Naive thymus-derived CD8-positive, alpha-beta T cell (primary cell): Measurements from ENCODE around the gene SENP8. TPM values are rescaled to one million over a fixed set of nuclear protein-coding genes. Genes with fewer than 3 reads are reported as not detected.
"Not testable (repeated sequence)": the region's sequence is repeated elsewhere in the genome, so short reads cannot be mapped to it uniquely, and the experiment has no call there.

Experiments used
- ATAC-seq, 2 donors: fragments of 150-1000 bp; cut with Tn5 transposase in 1 of 2; sonication (Bioruptor Pico), chemical (Tn5 transposase) in 1 of 2; 1 replicate in 1 of 2; 2 replicates in 1 of 2; pipeline ENCODE4 v1.10.0; 2021; ENCODE audit warnings: mild to moderate bottlenecking in 2 of 2, moderate library complexity in 2 of 2
- POLR2A ChIA-PET: fragments of 350-600 bp; sonication (Branson Sonifier 250); formaldehyde crosslinking; loops from one replicate; lab custom pipeline; 2021; ENCODE audit warnings: antibody characterized with exemption; lab: Charles Lee
- DNase-seq, 10 donors: peaks; one replicate each; pipeline versions ENCODE4 v3.0.0 to v3.0.0-alpha.2; 2020 to 2022
- H3K27ac Mint-ChIP-seq, 10 donors: one replicate each; pipeline ENCODE4 v1.8.0; 2020 to 2022; ENCODE audit warnings: mild to moderate bottlenecking in 10 of 10, mixed read lengths in 10 of 10, moderate library complexity in 4 of 10, inconsistent platforms in 1 of 10
- H3K27me3 Mint-ChIP-seq, 5 donors: one replicate each; pipeline ENCODE4 v1.8.0; 2021 to 2022; ENCODE audit warnings: mixed read lengths in 5 of 5
- H3K36me3 Mint-ChIP-seq, 3 donors: one replicate each; pipeline ENCODE4 v1.8.0; 2020 to 2022; ENCODE audit warnings: mixed read lengths in 3 of 3, mild to moderate bottlenecking in 2 of 3, inconsistent platforms in 1 of 3
- H3K4me1 Mint-ChIP-seq, 4 donors: one replicate each; pipeline ENCODE4 v1.8.0; 2021 to 2022; ENCODE audit warnings: mixed read lengths in 4 of 4
- H3K4me3 Mint-ChIP-seq, 10 donors: one replicate each; pipeline ENCODE4 v1.8.0; 2020 to 2022; ENCODE audit warnings: mild to moderate bottlenecking in 10 of 10, mixed read lengths in 10 of 10, moderate library complexity in 6 of 10, inconsistent platforms in 1 of 10
- H3K9me3 Mint-ChIP-seq, 9 donors: one replicate each; pipeline ENCODE4 v1.8.0; 2020 to 2022; ENCODE audit warnings: mixed read lengths in 9 of 9, mild to moderate bottlenecking in 3 of 9, inconsistent platforms in 1 of 9, moderate library complexity in 1 of 9
- polyA plus RNA-seq, 3 donors: library from polyadenylated mRNA; unstranded; fragments of 300-500 nt; fragmentation: Illumina TruSeq; gene quantifications; one replicate each; pipeline ENCODE4 v1.2.3, GENCODE V29; 2021
- total RNA-seq, 8 experiments: library from RNA in 2 of 8; stranded (reverse) in 2 of 8; gene quantifications; one replicate each; pipeline ENCODE4 v1.2.3 and lab custom pipeline; 2021 to 2026

The SENP8 gene
- total and polyA plus RNA-seq, 5 experiments from 2014 or later = 0.41 to 2.2 (median 1.4) TPM

DNA sequence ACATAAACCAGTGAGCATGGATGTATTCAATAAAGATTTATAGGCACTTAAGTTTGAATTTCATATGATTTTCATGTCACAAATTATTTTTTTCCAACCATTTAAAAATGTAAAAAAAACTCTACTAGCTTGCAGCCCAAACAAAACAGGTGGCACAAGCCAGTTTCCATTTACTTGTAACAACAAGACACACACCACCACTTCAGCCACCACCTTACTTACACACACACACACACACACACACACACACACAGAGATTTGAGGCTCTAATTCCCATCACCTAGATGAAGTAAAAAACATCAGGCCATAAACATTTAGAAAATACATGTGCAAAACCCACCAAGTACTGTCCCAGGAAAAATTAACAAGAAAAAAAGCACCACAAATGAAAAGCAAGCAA lies 25.5 kb upstream of the SENP8 start:
- no peak overlapping the region for H3K4me3 Mint-ChIP-seq
- H3K27ac Mint-ChIP-seq = peak overlapping the region in 1 of 10 donors; percentile 72
- no peak for DNase-seq
- peaks cover 5 to 22% (median 16%) of the 10 kb centered on the region in 3 donors for H3K36me3 Mint-ChIP-seq
- no peaks in the 10 kb centered on the region for H3K9me3 Mint-ChIP-seq
- ATAC-seq = no peak
- POLR2A ChIA-PET = no interaction called here
- H3K27me3 Mint-ChIP-seq = no peaks in the 10 kb centered on the region
- H3K4me1 Mint-ChIP-seq = peaks cover 3 to 14% (median 6%) of the 10 kb centered on the region in 4 donors

DNA sequence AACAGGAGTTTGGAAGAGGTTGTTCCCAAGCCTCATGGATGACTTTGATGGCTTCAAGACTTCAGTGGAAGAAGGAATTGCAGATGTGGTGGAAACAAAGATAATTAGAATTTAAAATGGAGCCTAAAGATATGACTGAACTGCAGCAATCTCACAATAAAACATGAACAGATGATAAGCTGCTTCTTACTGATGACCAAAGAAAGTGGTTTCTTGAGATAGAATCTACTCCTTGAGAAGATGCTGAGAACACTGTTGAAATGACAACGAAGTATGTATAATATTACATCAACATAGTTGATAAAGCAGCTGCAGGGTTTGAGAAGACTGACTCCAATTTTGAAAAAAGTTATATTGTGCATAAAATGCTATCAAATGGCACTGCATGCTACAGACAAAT lies 21.4 kb upstream of the SENP8 start:
- H3K36me3 Mint-ChIP-seq = peaks cover 5 to 11% (median 11%) of the 10 kb centered on the region in 3 donors
- H3K9me3 Mint-ChIP-seq = no peaks in the 10 kb centered on the region
- ATAC-seq = no peak
- H3K27me3 Mint-ChIP-seq = no peaks in the 10 kb centered on the region
- no peak for DNase-seq
- peaks cover 0 to 14% (median 4%) of the 10 kb centered on the region in 4 donors for H3K4me1 Mint-ChIP-seq
- no peak overlapping the region for H3K4me3 Mint-ChIP-seq
- H3K27ac Mint-ChIP-seq = no peak overlapping the region
- POLR2A ChIA-PET = no interaction called here

DNA sequence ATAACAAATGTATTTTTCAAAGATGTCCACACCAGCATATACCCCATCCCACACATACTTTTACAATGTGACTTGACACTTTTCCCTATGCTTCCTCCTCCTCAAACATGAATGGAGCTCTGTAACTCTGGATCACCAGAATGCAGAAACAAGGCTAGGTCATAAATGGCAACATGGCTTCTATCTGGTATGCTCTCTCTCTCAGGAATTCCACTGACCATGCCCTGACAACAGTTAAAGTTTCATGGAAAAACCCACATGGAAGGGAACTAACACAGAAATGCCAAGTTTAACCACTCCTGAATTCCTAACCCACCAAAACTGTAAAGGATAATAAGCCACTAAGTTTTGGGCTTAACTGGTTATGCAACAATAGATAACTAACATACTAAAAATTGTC lies 20.2 kb upstream of the SENP8 start:
- Mint-ChIP-seq H3K4me3 (no peak overlapping the region), H3K27me3 (no peaks in the 10 kb centered on the region), H3K27ac (no peak overlapping the region), H3K9me3 (no peaks in the 10 kb centered on the region), H3K36me3 (peaks cover 5 to 11% (median 7%) of the 10 kb centered on the region in 3 donors), H3K4me1 (peaks cover 2 to 11% (median 8%) of the 10 kb centered on the region in 4 donors)
- ATAC-seq (no peak), DNase-seq (no peak)
- POLR2A ChIA-PET = interaction anchor here (0.6 kb wide), 1 partner anchor 46 kb away, joined by 4 read pairs; no protein-coding TSS in a partner anchor

DNA sequence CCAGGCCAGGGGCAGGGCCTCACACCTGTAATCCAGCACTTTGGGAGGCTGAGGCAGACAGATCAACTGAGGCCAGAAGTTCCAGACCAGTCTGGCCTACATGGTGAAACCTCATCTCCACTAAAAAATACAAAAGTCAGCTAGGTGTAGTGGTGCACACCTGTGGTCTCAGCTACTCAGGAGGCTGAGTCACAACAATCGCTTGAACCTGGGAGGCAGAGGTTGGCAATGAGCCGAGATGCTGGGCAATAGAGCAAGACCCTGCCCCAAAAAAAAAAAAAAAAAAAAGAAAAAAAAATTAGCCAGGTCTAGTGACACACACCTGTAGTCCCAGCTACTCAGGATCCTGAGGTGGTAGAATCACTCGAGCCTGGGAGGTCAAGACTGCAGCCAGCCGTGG lies 19.0 kb upstream of the SENP8 start:
- Mint-ChIP-seq H3K4me3 (no peak overlapping the region), H3K27ac (no peak overlapping the region), H3K9me3 (no peaks in the 10 kb centered on the region), H3K27me3 (no peaks in the 10 kb centered on the region), H3K4me1 (peaks cover 9 to 22% (median 12%) of the 10 kb centered on the region in 4 donors), H3K36me3 (peaks cover 5 to 14% (median 7%) of the 10 kb centered on the region in 3 donors)
- POLR2A ChIA-PET = no interaction called here
- no peak for DNase-seq
- no peak for ATAC-seq

DNA sequence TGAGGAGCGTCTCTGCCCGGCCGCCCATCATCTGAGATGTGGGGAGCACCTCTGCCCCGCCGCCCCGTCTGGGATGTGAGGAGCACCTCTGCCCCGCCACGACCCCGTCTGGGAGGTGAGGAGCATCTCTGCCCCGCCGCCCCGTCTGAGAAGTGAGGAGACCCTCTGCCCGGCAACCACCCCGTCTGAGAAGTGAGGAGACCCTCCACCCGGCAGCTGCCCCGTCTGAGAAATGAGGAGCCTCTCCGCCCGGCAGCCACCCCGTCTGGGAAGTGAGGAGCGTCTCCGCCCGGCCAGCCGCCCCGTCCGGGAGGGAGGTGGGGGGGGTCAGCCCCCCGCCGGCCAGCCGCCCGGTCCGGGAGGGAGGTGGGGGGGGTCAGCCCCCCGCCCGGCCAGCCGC lies 17.7 kb upstream of the SENP8 start:
- H3K9me3 Mint-ChIP-seq, H3K27me3 Mint-ChIP-seq, H3K27ac Mint-ChIP-seq, ATAC-seq, DNase-seq, H3K4me3 Mint-ChIP-seq, POLR2A ChIA-PET: not testable (repeated sequence)
- Mint-ChIP-seq H3K4me1 (peaks cover 7 to 30% (median 18%) of the 10 kb centered on the region in 4 donors), H3K36me3 (peaks cover 5 to 10% (median 7%) of the 10 kb centered on the region in 3 donors)

DNA sequence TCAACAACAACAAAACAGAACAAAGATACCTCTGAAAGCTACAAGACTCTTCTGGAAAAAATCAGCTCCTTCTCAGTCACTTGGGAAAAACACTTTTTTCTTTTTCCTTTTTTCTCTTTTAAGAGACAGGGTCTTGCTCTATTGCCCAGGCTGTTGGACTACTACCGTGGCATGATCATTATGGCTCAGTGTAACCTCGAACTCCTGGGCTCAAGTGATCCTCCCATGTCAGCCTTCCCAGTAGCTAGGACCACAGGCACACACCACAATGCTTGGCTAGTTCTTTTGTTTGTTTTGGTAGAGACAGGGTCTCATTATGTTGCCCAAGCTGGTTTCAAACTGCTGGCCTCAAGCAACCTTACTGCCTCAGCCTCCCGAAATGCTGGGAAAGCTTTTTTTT lies 13.1 kb upstream of the SENP8 start:
- DNase-seq (no peak), ATAC-seq (no peak)
- POLR2A ChIA-PET = no interaction called here
- Mint-ChIP-seq H3K9me3 (no peaks in the 10 kb centered on the region), H3K4me3 (no peak overlapping the region), H3K4me1 (peaks cover 4 to 30% (median 20%) of the 10 kb centered on the region in 4 donors), H3K27me3 (no peaks in the 10 kb centered on the region), H3K36me3 (peaks cover 0 to 3% (median 0%) of the 10 kb centered on the region in 3 donors), H3K27ac (no peak overlapping the region)

DNA sequence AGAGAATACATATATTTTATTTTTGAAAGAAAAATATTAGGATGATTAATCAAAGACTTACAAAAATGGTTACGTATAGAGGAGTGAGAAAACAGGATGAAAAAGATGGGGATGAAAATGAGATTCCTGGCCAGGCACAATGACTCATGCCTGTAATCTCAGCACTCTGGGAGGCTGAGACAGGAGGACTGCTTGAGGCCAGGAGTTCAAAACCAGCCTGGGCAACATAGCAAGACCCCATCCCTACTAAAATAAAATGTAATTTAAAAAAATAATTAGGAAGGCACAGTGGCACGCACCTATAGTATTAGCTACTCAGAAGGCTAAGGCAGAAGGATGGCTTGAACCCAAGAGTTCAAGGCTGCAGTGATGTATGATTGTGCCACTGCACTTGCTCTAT lies 12.1 kb upstream of the SENP8 start:
- Mint-ChIP-seq H3K27ac (no peak overlapping the region), H3K27me3 (no peaks in the 10 kb centered on the region), H3K9me3 (no peaks in the 10 kb centered on the region), H3K4me1 (peaks cover 4 to 30% (median 24%) of the 10 kb centered on the region in 4 donors), H3K36me3 (peaks cover 0 to 3% (median 0%) of the 10 kb centered on the region in 3 donors), H3K4me3 (no peak overlapping the region)
- ATAC-seq (no peak), DNase-seq (no peak)
- POLR2A ChIA-PET = no interaction called here

DNA sequence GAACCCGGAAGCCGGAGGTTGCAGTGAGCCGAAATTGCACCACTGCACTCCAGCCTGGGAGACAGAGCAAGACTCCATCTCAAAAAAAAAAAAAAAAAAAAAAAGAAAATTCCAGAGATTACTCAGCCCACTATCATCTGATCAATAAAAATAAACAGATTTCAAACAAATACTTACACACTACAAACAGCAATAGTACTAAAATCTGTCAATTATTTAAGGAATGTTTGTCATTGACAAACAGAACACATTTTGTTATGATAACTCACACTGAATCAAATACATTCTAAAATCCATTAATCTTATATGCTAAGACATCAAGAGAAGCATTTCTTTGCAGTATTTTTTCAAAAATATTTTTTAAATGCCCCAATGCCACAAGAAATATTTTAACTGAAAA lies 7.8 kb upstream of the SENP8 start:
- Mint-ChIP-seq H3K36me3 (no peaks in the 10 kb centered on the region), H3K9me3 (no peaks in the 10 kb centered on the region), H3K27ac (no peak overlapping the region), H3K4me3 (no peak overlapping the region), H3K4me1 (peaks cover 14 to 29% (median 22%) of the 10 kb centered on the region in 4 donors), H3K27me3 (no peaks in the 10 kb centered on the region)
- no peak for ATAC-seq
- no peak for DNase-seq
- POLR2A ChIA-PET = no interaction called here

DNA sequence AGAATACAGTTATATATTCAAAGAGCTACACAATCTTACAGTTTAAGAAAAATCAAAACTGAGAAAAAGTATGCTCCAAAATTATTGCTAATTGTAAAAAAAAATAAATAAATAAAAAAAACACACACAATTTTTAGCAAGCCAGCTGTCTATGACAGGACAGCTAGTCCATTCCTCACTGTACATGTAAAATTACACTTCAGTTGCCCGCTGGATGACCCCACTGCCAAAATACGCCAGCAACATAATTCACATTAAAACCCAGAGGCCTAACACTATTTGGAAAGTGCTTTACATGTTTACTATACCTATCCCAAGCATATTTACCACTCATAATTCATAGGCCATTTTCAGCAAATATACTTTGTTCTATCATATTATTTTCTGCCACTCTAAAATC lies 6.1 kb upstream of the SENP8 start:
- DNase-seq = no peak
- Mint-ChIP-seq H3K27ac (no peak overlapping the region), H3K4me1 (peaks cover 23 to 44% (median 35%) of the 10 kb centered on the region in 4 donors), H3K36me3 (no peaks in the 10 kb centered on the region), H3K27me3 (no peaks in the 10 kb centered on the region), H3K9me3 (no peaks in the 10 kb centered on the region), H3K4me3 (no peak overlapping the region)
- no peak for ATAC-seq
- POLR2A ChIA-PET = no interaction called here

DNA sequence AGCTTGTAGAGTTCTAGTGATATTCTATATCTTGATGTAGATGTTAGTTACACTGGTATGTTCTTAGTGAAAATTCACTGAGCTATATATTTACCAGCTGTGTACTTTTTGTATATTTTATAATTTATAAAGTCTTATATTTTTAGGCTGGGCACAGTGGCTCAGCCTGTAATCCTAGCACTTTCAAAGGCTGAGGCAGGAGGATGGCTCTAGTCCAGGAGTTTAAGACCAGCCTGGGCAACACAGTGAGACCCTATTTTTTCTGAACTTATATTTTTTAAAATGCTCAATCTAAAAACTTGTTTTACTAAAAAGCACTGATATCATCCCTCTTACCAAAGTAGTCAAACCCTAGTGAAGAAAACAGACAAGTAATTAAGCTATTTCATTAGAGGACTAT lies 5.4 kb upstream of the SENP8 start:
- POLR2A ChIA-PET = no interaction called here
- no peak overlapping the region for H3K4me3 Mint-ChIP-seq
- peaks cover 25 to 46% (median 35%) of the 10 kb centered on the region in 4 donors for H3K4me1 Mint-ChIP-seq

DNA sequence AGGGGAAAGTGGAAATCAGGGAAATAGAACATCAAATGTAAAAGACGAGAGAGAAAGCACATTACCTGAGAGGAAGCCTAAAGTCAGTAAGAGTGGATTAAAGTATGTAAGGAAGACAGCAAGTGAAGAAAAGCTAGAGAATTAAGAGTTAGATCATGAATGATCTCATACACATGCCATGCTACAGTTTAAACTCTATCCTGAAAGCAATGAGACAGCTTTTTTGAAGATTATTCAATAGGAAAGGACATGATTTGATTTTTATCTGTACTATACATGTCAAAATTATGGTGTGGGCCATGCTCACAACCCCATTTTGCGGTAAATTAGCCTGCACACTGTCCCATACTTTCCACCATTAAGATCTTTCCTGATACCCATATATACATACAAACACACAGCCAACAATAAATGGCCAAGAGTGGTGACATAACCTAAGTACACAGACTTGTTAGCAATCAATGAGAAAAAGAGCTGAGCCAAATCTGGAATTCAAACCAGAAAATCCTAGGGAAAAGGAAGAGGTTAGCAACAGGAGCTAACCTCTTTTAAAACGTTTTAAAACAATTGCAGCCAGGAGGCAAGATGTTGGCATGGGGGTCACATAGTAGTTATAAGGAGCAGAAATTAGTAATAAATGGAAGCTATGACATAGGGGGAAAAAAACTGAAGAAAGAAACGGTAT lies 4.7 kb upstream of the SENP8 start:
- peak overlapping the region in 1 of 10 donors; percentile 45 for H3K27ac Mint-ChIP-seq
- no peak for ATAC-seq
- peak overlapping the region in 1 of 10 donors; percentile 16 for H3K4me3 Mint-ChIP-seq
- H3K4me1 Mint-ChIP-seq = peaks cover 22 to 43% (median 35%) of the 10 kb centered on the region in 4 donors
- H3K27me3 Mint-ChIP-seq = no peaks in the 10 kb centered on the region
- DNase-seq = no peak
- POLR2A ChIA-PET = no interaction called here
- H3K36me3 Mint-ChIP-seq = no peaks in the 10 kb centered on the region
- no peaks in the 10 kb centered on the region for H3K9me3 Mint-ChIP-seq

More for the DNA sequence above, 5.4 kb upstream of the SENP8 start:
- Mint-ChIP-seq H3K36me3 (no peaks in the 10 kb centered on the region), H3K27me3 (no peaks in the 10 kb centered on the region), H3K27ac (no peak overlapping the region), H3K9me3 (no peaks in the 10 kb centered on the region)
- ATAC-seq (no peak), DNase-seq (no peak)

DNA sequence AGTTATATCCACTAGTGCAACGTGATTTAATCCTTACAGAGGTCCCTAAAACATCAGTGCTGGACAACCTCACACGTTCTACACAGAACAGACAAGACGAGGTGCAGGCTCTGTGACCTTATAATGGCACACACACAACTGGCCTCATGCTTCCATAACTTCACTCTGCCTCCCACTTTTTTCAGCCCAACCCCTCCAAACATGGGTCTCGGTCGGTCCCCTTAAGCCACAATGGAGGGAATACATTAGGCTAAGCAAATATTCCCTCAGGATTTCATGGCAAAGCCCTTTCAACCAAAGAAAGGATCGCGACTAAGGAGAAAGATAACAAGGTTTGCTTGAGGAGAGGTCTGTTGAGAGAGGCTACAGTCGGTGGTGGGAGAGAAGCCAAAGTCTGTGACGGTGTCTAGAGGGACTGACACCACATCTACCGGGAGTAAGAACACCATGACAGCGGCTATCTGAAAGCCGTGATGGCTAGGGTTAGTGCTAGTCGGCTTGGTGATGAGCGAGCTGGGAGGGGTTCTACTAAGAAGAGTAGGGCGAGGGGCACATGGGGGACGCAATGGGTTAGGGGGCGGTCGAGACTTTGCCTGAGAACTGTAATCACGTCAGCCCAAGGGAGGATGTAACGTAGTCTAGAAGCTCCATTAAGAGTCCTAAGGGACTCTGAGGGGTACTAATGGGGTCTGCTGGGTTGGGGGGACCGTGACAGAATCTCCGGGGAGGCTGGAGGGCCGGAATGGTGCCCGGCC lies 1.3 kb upstream of the SENP8 start:
- no peaks in the 10 kb centered on the region for H3K36me3 Mint-ChIP-seq
- H3K4me1 Mint-ChIP-seq = peaks cover 27 to 52% (median 43%) of the 10 kb centered on the region in 4 donors
- H3K4me3 Mint-ChIP-seq = peak overlapping the region; percentile 91 to 100 (median 96)
- H3K27me3 Mint-ChIP-seq = no peaks in the 10 kb centered on the region
- peak overlapping the region; percentile 65 to 99 (median 94) for H3K27ac Mint-ChIP-seq
- peak; percentile 13 to 15 for ATAC-seq
- peak in 4 of 10 donors; percentile 2 to 67 (median 27) for DNase-seq
- POLR2A ChIA-PET = no interaction called here
- no peaks in the 10 kb centered on the region for H3K9me3 Mint-ChIP-seq

DNA sequence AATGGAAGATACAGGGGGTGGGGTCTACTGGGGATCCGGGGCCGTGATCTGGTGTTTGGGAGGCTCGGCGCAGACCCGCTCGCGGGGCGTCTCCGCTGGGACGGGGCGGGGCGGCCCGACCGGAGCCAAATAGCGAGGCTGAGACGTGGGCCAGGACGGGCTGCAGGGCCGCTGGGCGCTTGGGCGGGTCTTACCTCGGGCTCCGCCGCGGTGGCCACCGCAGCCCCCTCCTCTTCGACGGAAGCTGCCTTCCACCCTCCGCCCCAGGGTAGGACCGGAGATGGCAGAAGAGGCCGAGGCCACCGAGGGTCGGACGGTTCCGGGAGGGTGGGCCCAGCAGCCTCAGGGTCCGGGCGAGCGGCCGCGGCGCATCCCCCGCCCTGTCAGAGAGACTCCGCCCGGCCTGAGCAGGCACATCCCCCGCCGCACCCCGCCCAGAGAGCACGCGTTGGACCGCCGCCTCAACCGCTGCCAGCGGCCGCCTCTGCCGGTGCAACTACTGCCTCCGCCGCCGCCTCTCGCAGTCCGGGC lies 652 bp upstream of the SENP8 start:
- no peaks in the 10 kb centered on the region for H3K27me3 Mint-ChIP-seq
- H3K9me3 Mint-ChIP-seq = no peaks in the 10 kb centered on the region
- ATAC-seq = peak; percentile 41 to 69

More for the DNA sequence above, 652 bp upstream of the SENP8 start:
- POLR2A ChIA-PET = interaction anchor here (0.9 to 1.1 kb wide), 3 partner anchors 114 to 356 kb away, joined by 4 to 6 read pairs (median 6); partner anchors contain the start of genes ARIH1 and HEXA
- peak overlapping the region; percentile 91 to 100 (median 94) for H3K27ac Mint-ChIP-seq
- peak overlapping the region; percentile 91 to 100 (median 96) for H3K4me3 Mint-ChIP-seq
- peaks cover 27 to 52% (median 43%) of the 10 kb centered on the region in 4 donors for H3K4me1 Mint-ChIP-seq
- DNase-seq = peak in 9 of 10 donors; percentile 50 to 77 (median 56)
- H3K36me3 Mint-ChIP-seq = no peaks in the 10 kb centered on the region
